Ectodermal cell (in vitro differentiated cells): ENCODE data around the gene MAN1A1.

Experiments used
- H3K27ac ChIP-seq: 2 replicates; pipeline ENCODE4 v1.7.0; 2013; ENCODE audit warnings: mild to moderate bottlenecking, low read depth, low read length; ENCODE audit not compliant: insufficient read depth, poor library complexity, severe bottlenecking
- H3K27me3 ChIP-seq: 2 replicates; pipeline ENCODE4 v1.7.0; 2013; ENCODE audit warnings: mild to moderate bottlenecking, low read length; ENCODE audit not compliant: insufficient read depth, control insufficient read depth, poor library complexity, severe bottlenecking
- H3K36me3 ChIP-seq: one replicate; pipeline ENCODE4 v1.7.0; 2013; ENCODE audit warnings: low read length; ENCODE audit not compliant: control insufficient read depth, insufficient read depth
- H3K4me1 ChIP-seq: one replicate; pipeline ENCODE4 v1.7.0; 2013; ENCODE audit warnings: low read length; ENCODE audit not compliant: control insufficient read depth, insufficient read depth
- H3K4me3 ChIP-seq: 2 replicates; pipeline ENCODE4 v1.7.0; 2013; ENCODE audit warnings: low read depth, low read length, control low read depth; ENCODE audit not compliant: insufficient read depth
- H3K9me3 ChIP-seq: 2 replicates; pipeline ENCODE4 v1.7.0; 2013; ENCODE audit warnings: mild to moderate bottlenecking, low read length, moderate library complexity; ENCODE audit not compliant: control insufficient read depth
- WGBS, 2 experiments: methylation state at CpG; one replicate each; pipeline ENCODE4 v1.1.7; 2013; ENCODE audit warnings: missing lambda C conversion rate in 2 of 2; 5-methylcytosine and 5-hydroxymethylcytosine counted together

MAN1A1 gene

DNA sequence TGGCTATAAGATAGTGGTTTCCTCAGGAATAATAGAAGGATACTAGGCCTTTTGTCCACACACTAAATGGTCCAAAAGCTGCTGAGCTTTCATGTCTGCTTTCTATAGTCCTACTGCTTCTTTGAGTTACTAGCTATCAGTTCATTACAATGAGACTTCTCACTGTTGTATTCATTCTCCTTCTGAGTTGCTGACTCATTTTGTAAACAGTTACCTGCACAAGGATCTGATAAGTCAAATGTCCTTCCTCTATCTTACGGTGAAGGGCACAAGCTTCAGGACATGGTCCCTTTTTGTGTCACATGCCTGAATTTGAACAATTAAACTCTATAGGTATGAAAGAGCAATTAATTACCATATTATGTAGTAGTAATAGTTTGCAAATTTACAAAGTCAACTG, 90.5 kb downstream of the MAN1A1 start:
- Histone ChIP-seq H3K27ac (no peak overlapping the region), H3K4me1 (no peaks in the 10 kb centered on the region), H3K36me3 (no peaks in the 10 kb centered on the region), H3K4me3 (no peak overlapping the region), H3K9me3 (no peaks in the 10 kb centered on the region), H3K27me3 (no peaks in the 10 kb centered on the region)
- 50 to 93% methylated on average over 1 of the region's 1 CpG for WGBS, 2 experiments

GRCh38 chr6:119257726-119258125, 91.8 kb downstream of the MAN1A1 start:
- Histone ChIP-seq H3K4me1 (no peaks in the 10 kb centered on the region), H3K9me3 (no peaks in the 10 kb centered on the region), H3K4me3 (no peak overlapping the region), H3K36me3 (no peaks in the 10 kb centered on the region), H3K27me3 (no peaks in the 10 kb centered on the region), H3K27ac (no peak overlapping the region)
- WGBS, 2 experiments = no CpG with 5 or more reads among the region's 1 CpG

GRCh38 chr6:119256978-119257462, 92.5 kb downstream of the MAN1A1 start:
- 68 to 74% methylated on average over 2 of the region's 2 CpGs for WGBS, 2 experiments
- no peaks in the 10 kb centered on the region for H3K4me1 ChIP-seq
- no peaks in the 10 kb centered on the region for H3K27me3 ChIP-seq
- H3K36me3 ChIP-seq = no peaks in the 10 kb centered on the region
- H3K27ac ChIP-seq = no peak overlapping the region
- H3K9me3 ChIP-seq = no peaks in the 10 kb centered on the region
- no peak overlapping the region for H3K4me3 ChIP-seq

- no peak overlapping the region for H3K27ac ChIP-seq
- no peaks in the 10 kb centered on the region for H3K27me3 ChIP-seq
- no peaks in the 10 kb centered on the region for H3K4me1 ChIP-seq
- H3K4me3 ChIP-seq = no peak overlapping the region
- H3K36me3 ChIP-seq = no peaks in the 10 kb centered on the region
- WGBS, 2 experiments = 93 to 94% methylated on average over 5 of the region's 5 CpGs
- no peaks in the 10 kb centered on the region for H3K9me3 ChIP-seq
Observed at GRCh38 chr6:119256392-119256791, 93.2 kb downstream of the MAN1A1 start.

DNA sequence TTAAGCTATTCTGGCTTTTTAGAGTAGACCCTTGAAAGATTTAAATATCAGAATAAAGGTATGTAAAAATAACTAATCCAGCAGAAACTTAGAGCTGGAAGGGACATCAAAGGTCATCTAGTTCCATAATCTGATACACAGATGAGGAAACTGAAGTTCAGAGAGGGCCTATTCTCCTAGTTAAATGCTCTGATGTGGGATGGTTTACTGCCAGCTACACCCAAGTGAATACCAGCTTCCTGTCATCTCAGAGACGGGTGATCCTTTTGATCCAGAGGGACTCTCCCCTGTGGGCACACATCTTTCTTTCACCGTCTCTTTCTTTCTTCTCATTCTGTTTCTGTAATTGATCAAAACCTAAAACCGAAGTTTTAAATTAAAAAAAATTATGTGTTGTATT, 94.1 kb downstream of the MAN1A1 start:
- H3K27ac ChIP-seq = no peak overlapping the region
- 90 to 93% methylated on average over 1 to 2 of the region's 3 CpGs for WGBS, 2 experiments
- H3K4me1 ChIP-seq = no peaks in the 10 kb centered on the region
- H3K4me3 ChIP-seq = no peak overlapping the region
- H3K36me3 ChIP-seq = no peaks in the 10 kb centered on the region
- H3K27me3 ChIP-seq = no peaks in the 10 kb centered on the region
- no peaks in the 10 kb centered on the region for H3K9me3 ChIP-seq

- Histone ChIP-seq H3K27ac (no peak overlapping the region), H3K27me3 (no peaks in the 10 kb centered on the region), H3K9me3 (no peaks in the 10 kb centered on the region), H3K4me3 (no peak overlapping the region), H3K36me3 (no peaks in the 10 kb centered on the region), H3K4me1 (no peaks in the 10 kb centered on the region)
- WGBS, 2 experiments = 87 to 95% methylated on average over 2 of the region's 2 CpGs
Observed at GRCh38 chr6:119250036-119250435, 99.5 kb downstream of the MAN1A1 start.

DNA sequence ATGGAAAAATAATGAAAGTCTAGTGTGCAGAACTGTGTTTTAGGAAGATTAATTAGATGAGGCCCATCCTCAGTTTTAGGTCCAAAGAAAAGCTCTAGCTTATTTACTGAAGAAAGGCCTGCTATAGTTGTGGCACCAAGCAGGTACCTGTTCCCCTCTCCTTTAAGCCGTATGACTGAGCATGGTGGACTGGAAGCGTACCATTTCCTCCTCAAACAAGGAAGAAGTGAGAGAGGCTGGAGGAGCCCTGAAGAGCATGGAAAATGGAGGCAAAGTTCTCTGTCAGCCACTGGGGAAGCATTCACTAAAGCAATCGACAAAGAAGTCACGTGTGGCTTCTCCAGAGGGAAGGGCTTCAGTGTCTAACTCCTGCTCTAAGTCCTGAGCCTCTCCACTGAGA, 100.2 kb downstream of the MAN1A1 start:
- Histone ChIP-seq H3K27ac (no peak overlapping the region), H3K27me3 (no peaks in the 10 kb centered on the region), H3K36me3 (no peaks in the 10 kb centered on the region), H3K9me3 (no peaks in the 10 kb centered on the region), H3K4me3 (no peak overlapping the region), H3K4me1 (no peaks in the 10 kb centered on the region)
- 93 to 94% methylated on average over 4 of the region's 4 CpGs for WGBS, 2 experiments

- Histone ChIP-seq H3K27me3 (no peaks in the 10 kb centered on the region), H3K9me3 (no peaks in the 10 kb centered on the region), H3K4me1 (no peaks in the 10 kb centered on the region), H3K27ac (no peak overlapping the region), H3K4me3 (no peak overlapping the region), H3K36me3 (no peaks in the 10 kb centered on the region)
- 97% methylated on average over 3 of the region's 3 CpGs for WGBS, 2 experiments
Observed at GRCh38 chr6:119247504-119247903, 102.1 kb downstream of the MAN1A1 start.

DNA sequence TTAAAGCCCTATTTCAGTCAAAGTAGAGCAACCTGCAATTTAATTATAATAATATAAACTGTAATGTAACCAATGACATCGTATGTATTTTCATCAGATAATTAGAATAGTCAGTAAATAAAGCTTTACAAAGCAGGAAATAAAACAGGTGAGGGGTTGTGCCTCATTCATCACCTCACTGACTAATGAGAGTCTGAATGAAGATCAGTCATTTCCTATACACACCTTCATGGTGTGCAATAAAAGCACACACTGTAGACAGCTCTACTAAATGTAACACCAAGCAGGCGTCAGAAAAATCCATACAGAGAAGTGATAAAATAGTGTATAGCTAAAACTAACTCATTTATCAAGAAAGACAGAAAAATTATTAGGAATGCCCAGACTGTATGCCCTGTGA, 105.9 kb downstream of the MAN1A1 start:
- Histone ChIP-seq H3K36me3 (no peaks in the 10 kb centered on the region), H3K27ac (no peak overlapping the region), H3K4me3 (no peak overlapping the region), H3K27me3 (no peaks in the 10 kb centered on the region), H3K9me3 (no peaks in the 10 kb centered on the region), H3K4me1 (no peaks in the 10 kb centered on the region)
- WGBS, 2 experiments = 80% methylated on average over 1 of the region's 2 CpGs; no CpG with 5 or more reads in 1 of the 2 experiments

DNA sequence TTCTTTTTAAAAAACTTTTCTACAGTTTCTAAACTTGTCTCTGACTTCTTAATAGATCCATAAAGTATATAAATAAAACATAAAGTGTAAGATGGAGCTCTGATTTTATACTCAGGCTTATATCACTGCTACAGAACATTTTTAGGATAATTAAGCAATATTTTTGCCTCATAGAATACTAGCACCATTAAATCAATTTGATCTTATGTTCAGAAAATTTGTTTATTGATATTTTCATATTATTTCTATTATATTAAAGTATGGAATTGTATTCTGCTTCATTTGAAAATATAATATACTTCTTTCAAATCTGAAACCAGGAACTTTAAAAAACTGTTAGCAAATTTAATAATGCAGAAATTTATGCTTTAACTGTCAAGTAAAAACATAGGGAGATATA, 106.5 kb downstream of the MAN1A1 start:
- H3K27ac ChIP-seq = no peak overlapping the region
- H3K27me3 ChIP-seq = no peaks in the 10 kb centered on the region
- no peaks in the 10 kb centered on the region for H3K9me3 ChIP-seq
- no peaks in the 10 kb centered on the region for H3K36me3 ChIP-seq
- H3K4me1 ChIP-seq = no peaks in the 10 kb centered on the region
- no peak overlapping the region for H3K4me3 ChIP-seq
